Endothelial cell of umbilical vein (primary cell): Measurements from ENCODE around the gene PRDM16. TPM values are rescaled to one million over a fixed set of nuclear protein-coding genes. Genes with fewer than 3 reads are reported as not detected.

Experiments used
- BruUV-seq: library from RNA; stranded (reverse); fragments of 400-500 nt; replicated peaks from 2 replicates; lab custom pipeline; 2021; lab: Mats Ljungman, UMichigan
- CTCF ChIA-PET: fragments of 300-600, 350-600 bp; sonication (Branson Sonifier 250); formaldehyde crosslinking; loops from one replicate; lab custom pipeline; 2021; ENCODE audit warnings: antibody characterized with exemption, inconsistent platforms; lab: Charles Lee
- POLR2A ChIA-PET: fragments of 300-600, 350-600 bp; sonication (Branson Sonifier 250); formaldehyde crosslinking; loops from one replicate; lab custom pipeline; 2021; ENCODE audit warnings: antibody characterized with exemption, inconsistent platforms; lab: Charles Lee
- DNase-seq: peaks from one replicate; pipeline ENCODE4 v3.0.0-alpha.2; 2011; ENCODE audit warnings: low read depth, low spot score
- FAIRE-seq: peaks from 2 replicates; lab custom pipeline; 2011; peaks lifted over from hg19 to GRCh38; lab: Jason Lieb, UNC
- H2AFZ ChIP-seq: 2 replicates; pipeline ENCODE4 v1.6.0; 2012; ENCODE audit warnings: low read depth, low read length, control low read depth, inconsistent platforms
- H3K27ac ChIP-seq: 2 replicates; pipeline ENCODE4 v1.5.1; 2011; ENCODE audit warnings: low read depth, mild to moderate bottlenecking, control low read depth, low read length, moderate library complexity; ENCODE audit not compliant: insufficient read depth
- H3K27me3 ChIP-seq, 2 experiments: 2 replicates each; pipeline versions ENCODE4 v1.6.0 to v1.6.1; 2011; ENCODE audit warnings: low read length in 2 of 2, mixed read lengths in 1 of 2; ENCODE audit not compliant: control insufficient read depth in 2 of 2, insufficient read depth in 2 of 2
- H3K36me3 ChIP-seq, 2 experiments: 2 replicates in 1 of 2; 3 replicates in 1 of 2; pipeline ENCODE4 v1.5.1; 2011; ENCODE audit warnings: low read length in 2 of 2, mild to moderate bottlenecking in 1 of 2, moderate library complexity in 1 of 2; ENCODE audit not compliant: control insufficient read depth in 2 of 2, insufficient read depth in 2 of 2; ENCODE audit errors: extremely low read depth in 1 of 2
- H3K4me1 ChIP-seq: 3 replicates; pipeline ENCODE4 v1.5.1; 2011; ENCODE audit warnings: mild to moderate bottlenecking, low read length; ENCODE audit not compliant: control insufficient read depth, insufficient read depth; ENCODE audit errors: extremely low read depth
- H3K4me2 ChIP-seq: 2 replicates; pipeline ENCODE4 v1.6.1; 2011; ENCODE audit warnings: low read length, control low read depth, mixed read lengths; ENCODE audit not compliant: insufficient read depth
- H3K4me3 ChIP-seq, 3 experiments: fragments of 200-600 bp in 1 of 3; sonication (generic), shearing (Covaris generic) in 1 of 3; replicated peaks in 1 of 3; 2 replicates each; pipeline ENCODE4 v1.5.1; 2011 to 2016; ENCODE audit warnings: control low read depth in 3 of 3, low read length in 3 of 3, mild to moderate bottlenecking in 2 of 3, inconsistent platforms in 1 of 3, low read depth in 1 of 3, moderate library complexity in 1 of 3; ENCODE audit not compliant: insufficient read depth in 1 of 3
- H3K79me2 ChIP-seq: 2 replicates; pipeline ENCODE4 v1.6.0; 2012; ENCODE audit warnings: low read length, inconsistent platforms; ENCODE audit not compliant: control insufficient read depth, insufficient read depth
- H3K9ac ChIP-seq: replicated peaks from 2 replicates; pipeline ENCODE3; 2011; ENCODE audit warnings: low read length, control low read depth; ENCODE audit not compliant: insufficient read depth; ENCODE audit errors: extremely low read depth
- H3K9me1 ChIP-seq: replicated peaks from 3 replicates; pipeline ENCODE4 v1.6.0; 2011; ENCODE audit warnings: mild to moderate bottlenecking, low read length; ENCODE audit not compliant: control insufficient read depth, insufficient read depth; ENCODE audit errors: extremely low read depth
- H3K9me3 ChIP-seq: replicated peaks from 2 replicates; pipeline ENCODE4 v1.5.1; 2012; ENCODE audit warnings: low read length, inconsistent platforms; ENCODE audit not compliant: control insufficient read depth, insufficient read depth
- H4K20me1 ChIP-seq: replicated peaks from 2 replicates; pipeline ENCODE3; 2011; ENCODE audit warnings: mild to moderate bottlenecking, low read length; ENCODE audit not compliant: control insufficient read depth, insufficient read depth; ENCODE audit errors: extremely low read depth
- CTCF ChIP-seq, 2 donors: IDR thresholded peaks; 1 replicate in 1 of 2; 2 replicates in 1 of 2; pipeline ENCODE4 v1.5.1; 2011; ENCODE audit warnings: low read length in 2 of 2, mild to moderate bottlenecking in 2 of 2, moderate library complexity in 2 of 2, control low read depth in 1 of 2, inconsistent platforms in 1 of 2, low read depth in 1 of 2; ENCODE audit not compliant: insufficient read depth in 1 of 2; ENCODE audit errors: extremely low read depth in 1 of 2
- EZH2 ChIP-seq: IDR thresholded peaks from 2 replicates; pipeline ENCODE4 v1.6.1; 2012; ENCODE audit warnings: borderline replicate concordance, low read depth, mild to moderate bottlenecking, moderate library complexity, low read length, inconsistent platforms; ENCODE audit not compliant: severe bottlenecking
- FOS ChIP-seq: IDR thresholded peaks from 2 replicates; pipeline ENCODE4 v1.6.1; 2011; ENCODE audit warnings: mild to moderate bottlenecking, low read length, moderate library complexity, borderline replicate concordance; ENCODE audit not compliant: insufficient read depth
- GATA2 ChIP-seq: IDR thresholded peaks from 2 replicates; pipeline ENCODE4 v1.7.0; 2011; ENCODE audit warnings: low read depth, mild to moderate bottlenecking, moderate library complexity, mixed read lengths, low read length; ENCODE audit not compliant: insufficient read length, insufficient read depth
- JUN ChIP-seq: IDR thresholded peaks from 2 replicates; pipeline ENCODE4 v1.6.1; 2011; ENCODE audit warnings: borderline replicate concordance, low read depth; ENCODE audit not compliant: insufficient read length, insufficient read depth
- MAX ChIP-seq: IDR thresholded peaks from 2 replicates; pipeline ENCODE4 v1.6.1; 2011; ENCODE audit not compliant: insufficient read depth, insufficient read length
- MYC ChIP-seq: IDR thresholded peaks from one replicate; pipeline ENCODE4 v1.6.1; 2011; ENCODE audit warnings: mild to moderate bottlenecking, low read depth, low read length
- POLR2A ChIP-seq: IDR thresholded peaks from 2 replicates; pipeline ENCODE4 v1.6.1; 2012; ENCODE audit warnings: low read depth, mild to moderate bottlenecking, control low read depth, low read length
- POLR2AphosphoS5 ChIP-seq: IDR thresholded peaks from 2 replicates; pipeline ENCODE4 v1.6.1; 2012; ENCODE audit warnings: low read depth, mild to moderate bottlenecking, control low read depth, low read length, moderate library complexity; ENCODE audit not compliant: insufficient read depth
- dilution Hi-C: fragments of 300-500 bp; cut with MboI; formaldehyde crosslinking; loops from one replicate; pipeline ENCODE4 v1.15.0; 2019; ENCODE audit warnings: low sequenced_read_pairs; ENCODE audit not compliant: extremely low pct_ligation_motif_present
- intact Hi-C: fragments of 100-400 bp; cut with micrococcal nuclease; formaldehyde crosslinking; loops from one replicate; pipeline ENCODE4 v1.10.0; 2022
- polyA plus RNA-seq, 4 experiments: library from polyadenylated mRNA; depleted of rRNA in 3 of 4; stranded (reverse) in 3 of 4; unstranded in 1 of 4; fragments of >200 nt; gene quantifications; 2 replicates each; pipeline versions ENCODE4 v1.2.1 to v1.2.3, GENCODE V29; 2011 to 2012; ENCODE audit warnings: missing spikeins in 1 of 4
- total RNA-seq: library from RNA; stranded (reverse); gene quantifications from 2 replicates; pipeline ENCODE4 v1.2.3, GENCODE V29; 2021

The PRDM16 gene
- total and polyA plus RNA-seq, 2 donors (not counting 3 experiments of a cell fraction or from before 2014, with no cell fraction given): not detected

GRCh38 chr1:3315399-3316339 is 246.7 kb downstream of the PRDM16 start:
- no peaks in the 10 kb centered on the region for H3K9me3 ChIP-seq
- H3K9me1 ChIP-seq: no peaks in the 10 kb centered on the region
- no peak overlapping the region for H3K4me3 ChIP-seq
- H3K36me3 ChIP-seq: no peaks in the 10 kb centered on the region
- no peak overlapping the region for H3K27ac ChIP-seq
- H3K79me2 ChIP-seq: no peaks in the 10 kb centered on the region
- no peak overlapping the region for H3K9ac ChIP-seq
- POLR2A ChIA-PET: no interaction called here
- dilution Hi-C loops (no loop called here), intact Hi-C loops (loop anchor here (10.0 kb wide), 1 partner anchor 251 kb away; the partner anchor contains the start of gene PRDM16)
- BruUV-seq: no TSS peak
- no peak overlapping the region for H3K4me2 ChIP-seq
- TF ChIP-seq FOS: no peak
- no peak overlapping the region for H2AFZ ChIP-seq
- FAIRE-seq (no peak), DNase-seq (no peak)
- peaks cover 8% of the 10 kb centered on the region for H3K4me1 ChIP-seq
- peaks cover 1 to 11% of the 10 kb centered on the region in 2 experiments for H3K27me3 ChIP-seq
- CTCF ChIA-PET: no interaction called here
- H4K20me1 ChIP-seq: no peaks in the 10 kb centered on the region

- no peaks in the 10 kb centered on the region for H3K9me1 ChIP-seq
- ChIA-PET POLR2A (no interaction called here), CTCF (no interaction called here)
- H3K79me2 ChIP-seq: no peaks in the 10 kb centered on the region
- FAIRE-seq: no peak
- intact Hi-C loops (loop anchor here (10.0 kb wide), 1 partner anchor 252 kb away; the partner anchor contains the start of gene PRDM16), dilution Hi-C loops (no loop called here)
- no peak overlapping the region for H3K27ac ChIP-seq
- H3K36me3 ChIP-seq: no peaks in the 10 kb centered on the region
- peaks cover 8% of the 10 kb centered on the region for H3K4me1 ChIP-seq
- H3K4me2 ChIP-seq: no peak overlapping the region
- TF ChIP-seq JUN: no peak
- TF ChIP-seq EZH2: no peak
- TF ChIP-seq GATA2: no peak
- no peak for TF ChIP-seq CTCF (IDR thresholded peaks at IDR 0.05; ENCODE audit: extremely low read depth in 1 of 2, insufficient read depth in 1 of 2, low read depth in 1 of 2, low read length in 2 of 2)
- TF ChIP-seq MAX: no peak
- TF ChIP-seq POLR2A: no peak
- TF ChIP-seq FOS: no peak
- TF ChIP-seq POLR2AphosphoS5: no peak
- TF ChIP-seq MYC: no peak
- no peak overlapping the region for H3K9ac ChIP-seq
- no peak overlapping the region for H2AFZ ChIP-seq
- DNase-seq: no peak
- H4K20me1 ChIP-seq: no peaks in the 10 kb centered on the region
- H3K9me3 ChIP-seq: no peaks in the 10 kb centered on the region
- peaks cover 1 to 11% of the 10 kb centered on the region in 2 experiments for H3K27me3 ChIP-seq
- no TSS peak for BruUV-seq
- no peak overlapping the region for H3K4me3 ChIP-seq
These were observed 247.4 kb downstream of the PRDM16 start for GRCh38 chr1:3316340-3316943.
